Neural progenitor cell (in vitro differentiated cells): ENCODE measurements around the gene IDH3B.

ENCODE experiments used
- CTCF ChIP-seq: fragments of 200-600 bp; sonication (generic); IDR thresholded peaks from 2 replicates; pipeline ENCODE4 v1.5.1; 2017; ENCODE audit warnings: antibody characterized with exemption, mild to moderate bottlenecking
- EZH2phosphoT487 ChIP-seq: fragments of 200-600 bp; sonication (generic); IDR thresholded peaks from 2 replicates; pipeline ENCODE4 v1.6.1; 2017; ENCODE audit warnings: antibody characterized with exemption

- TF ChIP-seq CTCF (no peak), EZH2phosphoT487 (no peak)
Observed at GRCh38 chr20:2672446-2672845, 8.4 kb upstream of the IDH3B start.
